ENCODE measurements around the gene CTBP1. TPM values are rescaled to one million over a fixed set of nuclear protein-coding genes. Genes with fewer than 3 reads are reported as not detected.
"Not testable (repeated sequence)": the region's sequence is repeated elsewhere in the genome, so short reads cannot be mapped to it uniquely, and the experiment has no call there.

CTBP1 gene
- total RNA-seq, 1 experiment from 2014 or later: 631 TPM

- no peak for DNase-seq (ENCODE audit: low spot score)
Observed at GRCh38 chr4:1239141-1239949, 9.6 kb downstream of the CTBP1 start.

DNA sequence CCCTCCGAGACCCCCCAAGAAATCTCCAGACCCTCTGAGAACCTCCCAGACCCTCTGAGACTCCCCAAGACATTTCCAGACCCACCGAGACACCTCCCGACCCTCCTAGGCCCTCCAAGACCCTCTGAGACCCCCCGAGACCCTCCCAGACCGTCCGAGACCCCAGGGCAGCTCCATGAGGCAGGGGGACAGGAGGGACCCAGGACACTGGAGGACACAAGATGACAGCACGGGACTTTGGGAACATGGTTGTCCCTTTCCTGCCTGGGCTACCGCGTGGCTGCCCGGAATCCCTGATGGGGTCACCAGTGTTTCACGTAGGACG lies 10.3 kb downstream of the CTBP1 start:
- no peak for DNase-seq (ENCODE audit: low spot score)

GRCh38 chr4:1237981-1238675 lies 10.8 kb downstream of the CTBP1 start:
- no peak for DNase-seq (ENCODE audit: low spot score)

DNA sequence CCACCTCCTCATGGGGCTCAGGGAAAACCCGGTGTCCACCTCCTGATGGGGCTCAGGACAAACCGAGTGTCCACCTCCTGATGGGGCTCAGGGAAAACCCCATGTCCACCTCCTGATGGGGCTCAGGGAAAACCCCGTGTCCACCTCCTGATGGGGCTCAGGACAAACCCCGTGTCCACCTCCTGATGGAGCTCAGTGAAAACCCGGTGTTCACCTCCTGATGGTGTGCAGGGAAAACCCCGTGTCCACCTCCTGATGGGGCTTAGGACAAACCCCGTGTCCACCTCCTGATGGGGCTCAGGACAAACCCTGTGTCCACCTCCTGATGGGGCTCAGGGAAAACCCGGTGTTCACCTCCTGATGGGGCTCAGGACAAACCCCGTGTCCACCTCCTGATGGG lies 11.7 kb downstream of the CTBP1 start:
- DNase-seq (ENCODE audit: low spot score): not testable (repeated sequence)

- DNase-seq (ENCODE audit: low spot score): not testable (repeated sequence)
Observed at GRCh38 chr4:1236836-1237235, 12.1 kb downstream of the CTBP1 start.

DNA sequence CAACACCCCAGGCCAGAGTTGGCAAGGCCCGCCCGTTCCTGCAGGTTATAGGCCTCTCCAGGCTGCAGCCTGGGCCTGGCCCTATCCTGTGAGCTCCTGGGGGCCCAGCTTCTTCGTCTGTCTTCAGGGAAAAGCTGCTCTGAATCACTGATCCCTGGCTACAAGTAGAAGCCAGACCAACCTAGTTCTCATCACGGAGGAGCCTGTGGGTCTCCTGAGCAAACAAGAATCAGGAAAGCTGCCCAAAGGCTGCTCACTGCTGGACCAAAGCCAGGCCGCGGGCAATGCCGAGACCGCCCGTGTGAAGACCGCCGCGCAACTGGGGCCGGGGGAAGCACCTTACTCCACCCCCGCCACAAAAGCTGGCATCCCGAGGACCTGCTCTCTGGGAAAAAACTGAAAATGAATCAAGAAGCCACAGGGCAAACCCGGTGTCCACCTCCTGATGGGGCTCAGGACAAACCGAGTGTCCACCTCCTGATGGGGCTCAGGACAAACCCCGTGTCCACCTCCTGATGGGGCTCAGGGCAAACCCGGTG lies 12.8 kb downstream of the CTBP1 start:
- DNase-seq (ENCODE audit: low spot score): no peak

DNA sequence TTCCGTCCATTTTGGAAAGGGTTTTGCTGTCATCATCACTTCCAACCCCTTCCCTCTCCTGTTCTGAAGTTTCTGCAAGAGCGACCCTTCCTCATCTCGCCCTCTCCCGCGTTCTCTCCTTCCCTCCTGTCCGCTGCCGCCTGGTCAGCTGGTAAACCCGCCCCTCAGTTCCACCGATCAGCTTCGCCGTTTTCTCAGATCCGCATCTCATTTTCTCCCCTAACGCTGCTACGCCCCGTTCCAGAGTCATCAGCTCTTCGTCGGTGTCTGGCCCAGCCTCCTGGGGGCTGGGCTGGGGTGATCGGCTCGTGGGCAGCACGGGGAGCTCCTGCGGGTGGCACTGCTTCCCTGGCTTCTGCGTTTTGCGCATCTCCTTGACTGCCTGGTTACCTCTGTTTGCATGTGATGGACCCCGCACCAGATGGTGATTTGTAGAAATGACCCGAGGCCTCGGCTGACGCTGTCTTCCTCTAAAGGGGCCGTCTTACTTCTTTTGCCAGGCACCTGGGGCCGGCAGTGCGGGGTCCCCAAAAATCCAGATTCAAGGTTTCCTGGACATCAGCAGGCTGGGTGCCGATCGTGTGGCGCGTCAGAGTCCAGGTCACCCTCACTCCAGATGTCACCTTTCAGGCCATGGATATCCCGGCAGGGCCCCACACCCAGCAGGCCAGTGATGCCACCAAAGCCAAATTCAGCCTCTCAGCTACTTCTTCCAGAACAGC lies 13.4 kb downstream of the CTBP1 start:
- DNase-seq (ENCODE audit: low spot score): no peak

GRCh38 chr4:1234811-1235292 lies 14.1 kb downstream of the CTBP1 start:
- no peak for DNase-seq (ENCODE audit: low spot score)

DNA sequence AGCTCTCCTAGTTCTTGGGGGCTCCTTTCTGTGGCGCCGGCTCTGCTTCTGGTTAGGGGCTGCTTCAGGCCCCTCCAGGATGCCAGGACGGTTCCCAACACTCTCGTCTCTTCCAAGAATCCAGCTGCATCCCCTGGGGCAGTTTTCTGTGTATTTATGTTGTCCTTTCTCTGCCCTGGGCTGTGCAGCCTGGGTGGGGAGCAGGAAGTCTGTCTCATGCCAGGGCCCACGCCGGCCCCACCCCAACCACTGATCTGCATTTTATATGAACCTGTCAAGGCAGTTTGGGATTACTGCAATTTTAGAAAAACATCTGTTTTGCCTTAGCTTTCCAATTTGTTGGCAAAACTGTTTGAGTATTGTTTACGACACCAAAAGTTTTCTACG lies 14.6 kb downstream of the CTBP1 start:
- no peak for DNase-seq (ENCODE audit: low spot score)

GRCh38 chr4:1233641-1234308 lies 15.2 kb downstream of the CTBP1 start:
- no peak for DNase-seq (ENCODE audit: low spot score)

DNA sequence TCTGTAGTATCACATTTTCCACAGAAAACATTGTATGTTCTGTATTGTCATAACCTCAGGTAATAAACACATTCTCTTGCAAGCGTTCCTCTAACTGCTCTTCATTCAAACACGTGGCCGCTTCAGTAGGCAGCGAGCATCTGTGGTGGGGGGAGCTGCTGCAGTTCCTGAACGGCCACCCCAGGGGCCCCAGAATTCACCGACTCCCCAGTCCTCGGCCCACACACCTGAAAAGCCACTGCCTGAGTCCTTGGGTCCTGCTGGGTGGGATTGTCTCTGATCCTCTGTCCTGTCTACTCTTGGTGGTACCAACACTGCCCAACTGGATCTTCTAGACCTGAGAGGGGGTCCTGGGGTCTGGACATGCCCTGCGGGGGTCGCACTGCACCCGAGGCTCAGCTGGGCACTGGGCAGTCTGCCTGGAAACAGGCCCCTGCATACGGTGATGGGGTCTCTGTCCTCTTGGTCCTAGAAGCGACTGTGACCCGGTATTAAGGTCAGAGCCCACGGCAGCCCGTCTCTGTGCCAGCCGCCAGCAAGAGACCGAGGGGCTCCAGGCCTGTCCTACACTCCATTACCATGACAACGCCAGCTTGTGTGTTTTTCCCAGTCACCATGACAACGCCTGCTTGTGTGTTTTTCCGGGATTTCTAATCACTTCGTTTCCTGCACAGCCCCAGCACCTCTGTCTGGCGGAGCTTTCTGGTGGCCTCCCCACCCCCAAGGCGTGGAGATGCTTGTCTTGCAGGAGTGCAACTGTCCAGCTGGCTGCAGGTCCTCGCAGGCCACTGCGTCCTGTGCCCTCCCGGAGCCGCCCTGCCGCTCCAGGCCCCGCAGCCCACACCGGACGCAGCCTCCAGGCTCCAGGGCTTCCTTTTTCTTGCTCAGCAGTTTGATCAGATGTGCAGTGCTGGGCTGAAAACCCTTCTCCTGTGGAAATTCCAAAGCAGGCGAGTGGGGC lies 16.0 kb downstream of the CTBP1 start:
- no peak for DNase-seq (ENCODE audit: low spot score)

GRCh38 chr4:1231637-1232360 lies 17.1 kb downstream of the CTBP1 start:
- no peak for DNase-seq (ENCODE audit: low spot score)

DNA sequence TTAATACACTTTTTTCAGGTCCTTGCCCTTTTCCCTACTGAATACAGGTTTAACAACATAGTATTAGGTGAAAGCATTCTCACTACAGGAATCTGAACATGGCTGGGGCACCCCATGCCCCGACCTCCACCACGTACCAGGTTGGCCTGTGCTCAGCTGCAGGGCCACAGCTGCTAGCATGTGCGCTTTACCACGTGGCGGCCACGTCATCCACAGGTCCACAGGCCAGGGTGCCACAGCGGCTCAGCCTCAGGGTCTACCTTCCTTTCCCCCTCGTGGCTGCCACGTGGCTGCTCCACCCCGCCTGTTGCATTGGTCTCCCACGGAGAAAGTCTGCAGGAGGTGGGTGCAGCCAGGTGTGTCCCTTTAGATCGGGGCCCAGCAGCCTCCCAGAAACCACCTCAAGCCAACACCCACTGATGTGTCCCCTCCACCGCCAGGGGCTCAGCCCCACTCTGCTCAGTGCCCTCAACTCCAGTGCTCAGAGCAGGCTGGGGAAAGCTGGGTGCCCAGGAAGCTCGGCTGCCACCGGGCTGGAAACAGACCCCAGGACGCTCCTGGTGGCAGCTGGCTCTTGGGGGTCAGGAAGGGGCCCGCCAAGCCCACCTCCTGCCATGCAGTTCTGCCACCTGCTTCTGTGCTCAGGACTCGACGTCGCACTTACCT lies 17.8 kb downstream of the CTBP1 start:
- no peak for DNase-seq (ENCODE audit: low spot score)

DNA sequence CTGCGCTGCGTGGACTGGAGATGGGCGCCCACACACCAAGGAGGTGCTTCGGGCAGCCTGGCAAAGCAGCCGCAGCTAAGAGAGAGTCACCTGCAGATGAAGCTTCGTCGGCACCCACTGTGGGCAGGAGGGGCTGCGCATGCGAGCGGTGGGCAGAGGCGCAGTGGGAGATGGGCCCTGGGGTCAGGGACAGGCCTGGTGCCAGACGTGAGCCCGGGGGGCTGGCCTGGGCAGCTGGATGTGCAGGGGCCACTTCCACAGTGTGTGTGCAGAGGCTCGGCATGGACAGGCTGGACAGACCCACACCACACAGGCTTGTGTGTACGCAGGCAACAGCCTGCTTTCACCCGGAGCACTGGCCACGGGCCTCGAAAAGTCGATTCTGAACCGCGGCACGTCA lies 18.6 kb downstream of the CTBP1 start:
- DNase-seq (ENCODE audit: low spot score): no peak

- no peak for DNase-seq (ENCODE audit: low spot score)
Observed at GRCh38 chr4:1229117-1229849, 19.6 kb downstream of the CTBP1 start.

- no peak for DNase-seq (ENCODE audit: low spot score)
Observed at GRCh38 chr4:1227816-1228215, 21.1 kb downstream of the CTBP1 start.

- no peak for DNase-seq (ENCODE audit: low spot score)
Observed at GRCh38 chr4:1226598-1226997, 22.3 kb downstream of the CTBP1 start.

DNA sequence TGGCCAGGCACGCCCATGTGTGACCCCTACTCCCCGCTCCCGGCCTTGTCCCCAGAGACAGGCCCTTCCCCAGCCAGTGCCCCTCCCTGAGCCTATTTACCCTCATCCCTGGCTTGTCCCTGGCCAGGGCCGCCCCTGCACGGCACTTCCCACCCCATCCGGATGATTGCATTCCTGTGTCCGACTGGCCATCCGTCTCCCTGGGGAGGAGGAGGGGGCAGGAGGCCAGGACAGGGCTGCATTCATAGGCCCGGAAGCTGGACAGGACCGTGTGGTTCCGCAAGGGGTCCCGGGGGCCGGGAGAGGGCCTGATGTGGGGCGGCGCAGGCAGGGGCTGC lies 22.8 kb downstream of the CTBP1 start:
- DNase-seq (ENCODE audit: low spot score): no peak

Measured in HT-29 (cell line).